Measurements from ENCODE around the gene BLM.

BLM gene

DNA sequence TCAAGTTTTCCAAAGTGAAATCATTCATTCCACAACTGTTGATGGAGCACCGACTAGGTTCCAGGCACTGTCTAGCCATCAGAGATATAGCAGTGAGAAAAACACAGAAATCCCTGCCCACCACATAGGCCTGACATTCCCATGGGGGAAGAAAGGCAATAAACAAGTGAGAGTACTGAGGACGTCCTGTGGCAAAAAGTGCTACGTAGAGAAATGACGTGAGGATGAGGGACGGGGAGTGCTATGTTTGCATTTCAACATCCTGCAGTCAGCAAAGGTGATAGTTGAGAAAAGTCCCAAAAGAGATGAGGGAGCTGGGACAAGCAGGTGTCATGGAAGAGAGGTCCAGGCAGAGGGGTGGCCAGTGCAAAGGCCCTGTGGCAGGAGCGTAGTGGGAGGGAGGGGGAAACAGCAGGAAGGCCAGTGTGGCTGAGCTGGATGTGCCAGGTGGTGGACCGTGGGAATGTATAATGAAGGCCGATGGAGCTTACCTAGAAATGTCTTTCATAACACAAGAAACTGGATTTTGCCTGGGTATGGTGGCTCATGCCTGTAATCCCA, 140.8 kb downstream of the BLM start:
- DNase-seq, result peak; percentile 33

DNA sequence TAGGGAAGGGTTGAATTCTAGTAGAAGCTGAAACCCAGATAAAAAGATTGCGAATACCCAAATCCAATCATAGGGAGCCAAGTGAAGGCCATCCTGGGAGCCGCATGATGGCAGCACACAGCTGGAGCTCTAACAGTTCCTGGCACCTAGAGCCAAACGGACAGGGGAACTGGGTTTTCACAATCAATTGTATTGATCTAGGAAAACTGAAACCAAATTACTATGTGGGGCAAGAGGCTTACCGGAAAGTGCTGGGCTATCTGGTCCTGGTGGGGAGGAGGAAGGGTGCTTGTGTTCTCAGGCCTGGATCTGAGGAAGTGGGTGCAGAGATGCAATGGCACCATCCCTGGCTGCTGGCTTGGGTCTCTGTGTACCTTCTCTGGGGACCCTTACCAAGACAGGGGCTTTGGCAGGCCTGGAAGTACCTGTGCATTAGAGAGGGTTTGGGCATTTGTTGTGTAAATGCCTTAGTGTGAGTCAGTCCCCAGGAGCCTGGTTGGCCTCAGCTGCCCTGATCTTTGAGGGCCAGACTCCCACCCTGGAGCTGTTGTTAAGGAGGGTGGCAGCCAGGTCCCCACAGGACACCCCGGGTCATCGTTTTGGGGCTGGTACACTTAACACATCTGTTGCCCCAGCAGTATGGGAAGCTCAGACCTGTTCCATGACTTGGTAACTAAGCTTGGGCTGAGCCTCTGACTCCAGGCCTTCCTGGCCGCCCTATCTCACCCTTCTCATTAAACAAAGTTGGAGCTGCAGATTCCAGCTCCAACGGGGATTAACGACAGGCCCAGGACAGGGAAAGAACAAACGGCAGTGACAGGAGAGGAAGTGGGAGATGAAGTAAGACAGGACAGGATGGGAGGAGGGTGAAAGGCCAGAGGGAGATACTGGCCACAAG, 142.3 kb downstream of the BLM start:
- no peak for DNase-seq

DNA sequence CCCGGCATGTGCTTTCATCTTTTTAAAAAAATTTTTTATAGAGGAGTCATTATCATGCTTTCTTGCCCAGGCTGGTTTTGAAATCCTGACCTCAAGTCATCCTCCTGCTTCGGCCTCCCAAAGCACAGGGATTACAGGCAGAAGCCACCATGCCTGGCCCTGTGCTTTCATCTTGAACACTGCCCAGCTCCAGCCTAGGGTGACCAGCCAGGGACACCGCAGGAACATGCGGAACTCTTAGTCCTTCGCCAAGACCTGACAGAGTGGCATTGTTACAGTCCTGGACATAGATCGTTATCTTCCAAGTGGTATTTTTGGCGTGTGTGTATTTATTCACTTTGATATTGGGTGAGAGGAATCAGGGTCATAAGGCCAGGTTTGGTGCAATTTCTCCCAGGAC, 143.3 kb downstream of the BLM start:
- no peak for DNase-seq

DNA sequence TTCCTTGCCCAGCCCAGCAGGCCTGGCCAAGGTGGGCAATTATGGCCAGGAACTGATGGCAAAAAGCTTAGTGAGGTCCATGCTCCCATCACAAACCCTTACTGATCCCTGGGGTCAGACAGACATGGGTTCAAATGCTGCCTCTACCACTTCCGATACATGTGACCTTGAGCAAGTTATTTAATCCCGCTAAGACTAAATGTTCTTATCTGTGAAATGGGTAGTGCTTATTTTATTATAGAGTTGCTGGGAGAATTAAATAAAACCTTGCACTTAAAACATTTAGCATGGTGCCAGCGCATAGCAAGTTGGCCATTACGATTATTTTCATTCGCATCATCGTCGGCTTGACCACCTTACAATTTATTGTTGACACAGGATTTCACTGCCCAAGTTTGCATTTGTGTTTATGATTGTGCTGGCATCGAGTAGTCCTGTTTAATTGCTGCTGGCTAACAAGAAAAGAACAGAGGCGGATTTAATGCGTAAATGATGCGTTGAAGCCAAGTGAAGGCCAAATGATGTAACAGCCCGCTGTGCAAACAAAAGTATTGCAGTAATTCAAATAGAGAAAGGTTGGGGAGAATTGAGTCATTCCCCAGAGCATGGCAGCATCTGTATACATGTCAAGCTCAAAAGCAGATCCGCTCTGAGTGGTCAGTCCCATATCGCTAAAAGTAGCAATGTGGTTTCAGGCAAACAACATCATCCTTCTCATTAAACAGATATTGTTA, 144.0 kb downstream of the BLM start:
- no peak for DNase-seq

DNA sequence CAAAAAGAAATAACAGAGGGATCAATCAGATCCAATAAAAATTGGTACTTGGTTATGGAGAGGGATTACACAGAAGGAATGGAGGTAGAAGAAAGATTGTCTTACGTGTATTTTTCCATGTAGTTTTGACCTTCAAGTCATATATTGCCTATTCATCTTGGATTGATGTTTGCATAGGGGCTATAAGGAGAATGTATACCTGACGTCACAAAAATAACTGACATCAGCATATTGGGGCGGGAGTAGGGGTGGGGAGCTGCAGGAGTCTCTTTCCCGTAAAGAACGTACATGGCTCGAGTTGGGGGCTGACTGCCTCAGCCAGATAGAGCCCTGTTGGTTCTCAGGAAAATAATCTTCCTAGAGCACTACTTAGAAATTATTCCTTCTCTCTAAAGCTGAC, 145.3 kb downstream of the BLM start:
- no peak for DNase-seq

DNA sequence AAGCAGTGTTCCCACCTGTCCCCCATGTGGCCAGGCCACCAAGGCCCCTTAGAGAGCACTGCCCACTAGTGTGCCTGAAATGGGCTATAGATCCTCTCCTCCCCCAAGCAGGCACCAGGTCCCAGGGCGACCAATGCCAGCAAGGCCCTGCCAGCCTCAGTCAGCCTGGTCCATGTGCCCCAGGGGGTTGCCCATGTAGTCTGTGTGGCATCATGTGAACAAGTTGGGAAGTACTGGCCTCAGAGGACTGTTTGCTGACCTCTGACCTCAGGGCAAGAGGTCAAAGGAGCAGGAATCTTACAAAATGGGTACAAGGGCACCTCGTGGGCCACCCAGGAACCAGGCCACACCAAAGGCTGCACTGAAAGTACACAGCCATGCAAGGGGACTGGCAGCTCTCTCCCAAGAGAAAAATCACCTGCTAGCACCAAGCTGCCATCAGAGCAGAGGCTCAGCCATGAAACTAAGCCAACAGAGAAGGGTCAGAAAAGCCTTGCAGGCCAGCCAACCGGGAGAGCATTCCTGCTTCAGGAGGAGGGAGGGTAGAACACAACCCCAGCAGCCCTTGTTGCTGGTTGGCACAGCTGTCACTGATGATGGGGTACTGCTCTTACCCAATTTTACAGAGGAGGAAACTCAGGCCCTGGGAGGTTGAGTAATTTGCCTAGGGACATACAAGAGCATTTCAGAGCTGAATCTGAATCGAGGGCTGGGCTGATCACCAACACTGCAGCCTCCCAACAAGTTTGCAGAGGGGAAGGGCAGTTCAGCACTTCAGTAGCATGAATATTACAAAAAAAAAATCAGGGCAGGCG, 146.0 kb downstream of the BLM start:
- no peak for DNase-seq

DNA sequence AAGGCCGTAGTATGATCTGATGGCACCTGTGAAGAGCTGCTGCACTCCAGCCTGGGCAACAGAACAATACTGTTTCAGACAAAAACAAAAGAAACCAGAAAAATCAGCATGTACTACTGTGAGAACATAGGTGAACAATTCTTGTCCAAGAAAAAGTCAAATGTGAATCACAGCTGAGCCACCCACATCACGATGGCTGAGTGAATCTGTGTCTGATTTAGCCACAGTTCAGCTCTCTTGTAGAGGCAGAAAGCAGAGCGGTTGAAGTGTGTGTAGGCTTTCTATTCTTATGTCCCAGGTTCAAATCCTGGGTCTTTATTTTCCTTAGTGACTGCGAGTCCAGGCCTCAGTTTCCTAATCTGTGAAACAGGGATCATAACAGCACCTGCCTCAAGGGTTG, 146.8 kb downstream of the BLM start:
- no peak for DNase-seq

DNA sequence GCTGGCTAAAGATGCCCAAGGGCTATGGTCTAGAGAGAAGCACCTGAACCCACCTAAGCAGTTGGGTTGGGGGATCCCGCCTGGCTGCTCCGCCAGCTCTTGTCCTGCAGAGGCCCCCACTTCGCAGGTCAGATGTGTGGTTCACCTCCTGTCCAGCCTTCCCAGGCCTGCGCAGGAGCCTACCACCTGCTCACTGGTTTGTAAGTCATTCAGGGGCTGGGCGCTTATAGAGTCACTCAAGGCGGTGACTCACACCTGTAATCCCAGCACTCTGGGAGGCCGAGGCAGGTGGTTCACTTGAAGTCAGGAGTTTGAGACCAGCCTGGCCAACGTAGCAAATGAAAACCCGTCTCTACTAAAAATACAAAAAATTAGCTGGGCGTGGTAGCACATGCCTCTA, 147.4 kb downstream of the BLM start:
- DNase-seq, result no peak

DNA sequence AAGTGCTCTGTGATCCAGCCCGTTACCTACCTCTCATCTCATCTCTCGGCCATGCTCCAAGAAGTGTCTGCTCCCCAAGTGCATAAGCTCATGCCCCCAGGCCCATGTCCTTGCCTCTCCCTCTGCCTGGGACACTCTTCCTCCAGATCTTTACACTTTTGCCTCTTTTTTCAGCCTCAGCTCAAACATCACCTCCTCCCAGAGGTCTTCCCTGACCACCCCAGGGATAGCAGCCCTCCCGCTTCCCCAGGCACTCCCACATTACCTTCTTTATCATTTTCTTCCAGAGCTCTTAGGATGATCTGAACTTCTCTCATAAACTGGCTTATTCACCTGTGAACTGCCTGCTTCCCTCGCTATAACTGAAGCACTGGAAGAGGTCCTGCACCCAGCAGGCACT, 148.6 kb downstream of the BLM start:
- no peak for DNase-seq
